Tibial artery (tissue), 4 donors: Measurements from ENCODE around the gene CDPF1.

ENCODE experiments used
- DNase-seq, 2 donors: peaks; one replicate each; pipeline ENCODE4 v3.0.0-alpha.2; 2019
- H3K27ac ChIP-seq, 2 donors: fragments of 200-600 bp; sonication (generic) in 1 of 2; 1 replicate in 1 of 2; 2 replicates in 1 of 2; pipeline ENCODE4 v1.5.1; 2018 to 2019; ENCODE audit warnings: mild to moderate bottlenecking in 1 of 2
- H3K27me3 ChIP-seq, 2 donors: fragments of 200-600 bp; sonication (generic) in 1 of 2; one replicate each; pipeline versions ENCODE4 v1.5.1 to v1.6.0; 2016 to 2019
- H3K36me3 ChIP-seq, 3 donors: fragments of 200-600 bp; sonication (generic) in 2 of 3; one replicate each; pipeline ENCODE4 v1.5.1; 2016 to 2019; ENCODE audit warnings: mild to moderate bottlenecking in 2 of 3
- H3K4me1 ChIP-seq, 4 donors: fragments of 200-600 bp; sonication (generic) in 2 of 4; 1 replicate in 3 of 4; 2 replicates in 1 of 4; pipeline ENCODE4 v1.5.1; 2016 to 2019
- H3K4me3 ChIP-seq, 2 donors: fragments of 200-600 bp; sonication (generic) in 1 of 2; 1 replicate in 1 of 2; 2 replicates in 1 of 2; pipeline ENCODE4 v1.5.1; 2018 to 2019; ENCODE audit warnings: mild to moderate bottlenecking in 2 of 2
- H3K9me3 ChIP-seq, 3 donors: fragments of 200-600 bp; sonication (generic) in 1 of 3; one replicate each; pipeline ENCODE4 v1.5.1; 2016 to 2019
- intact Hi-C: fragments of 100-400 bp; cut with DNase I; formaldehyde crosslinking; loops from one replicate; pipeline ENCODE4 v1.15.0; 2023; ENCODE audit warnings: low total_unique reads
- TF ChIP-seq, protein P1 (sequence below), 2 experiments: fragments of 200-600 bp in 1 of 2; fragments of 450-650 bp in 1 of 2; IDR thresholded peaks; one replicate each; pipeline ENCODE4 v1.5.1; 2017 to 2019; ENCODE audit warnings: antibody characterized with exemption in 2 of 2, mild to moderate bottlenecking in 1 of 2, moderate library complexity in 1 of 2

CDPF1 gene

DNA sequence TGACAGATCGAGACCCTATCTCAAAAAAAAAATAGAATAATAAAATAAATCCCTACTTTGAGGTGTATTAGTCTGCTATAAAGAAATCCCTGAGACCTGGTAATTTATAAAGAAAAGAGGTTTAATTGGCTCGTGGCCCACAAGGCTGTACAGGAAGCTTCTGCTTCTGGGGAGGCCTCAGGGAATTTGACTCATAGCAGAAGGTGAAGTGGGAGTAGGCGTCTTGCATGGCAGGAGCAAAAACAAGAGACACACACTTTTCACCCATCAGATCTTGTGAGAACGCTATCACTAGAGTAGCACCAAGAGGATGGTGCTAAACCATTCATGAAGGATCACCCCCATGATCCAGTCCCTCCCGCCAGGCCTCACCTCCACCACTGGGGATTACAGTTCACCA lies 29.2 kb downstream of the CDPF1 start:
- Histone ChIP-seq H3K4me3 (no peak overlapping the region), H3K4me1 (no peaks in the 10 kb centered on the region), H3K9me3 (no peaks in the 10 kb centered on the region), H3K36me3 (peaks cover 53 to 93% (median 67%) of the 10 kb centered on the region in 3 donors), H3K27me3 (no peaks in the 10 kb centered on the region), H3K27ac (no peak overlapping the region)
- TF ChIP-seq, protein P1, sequence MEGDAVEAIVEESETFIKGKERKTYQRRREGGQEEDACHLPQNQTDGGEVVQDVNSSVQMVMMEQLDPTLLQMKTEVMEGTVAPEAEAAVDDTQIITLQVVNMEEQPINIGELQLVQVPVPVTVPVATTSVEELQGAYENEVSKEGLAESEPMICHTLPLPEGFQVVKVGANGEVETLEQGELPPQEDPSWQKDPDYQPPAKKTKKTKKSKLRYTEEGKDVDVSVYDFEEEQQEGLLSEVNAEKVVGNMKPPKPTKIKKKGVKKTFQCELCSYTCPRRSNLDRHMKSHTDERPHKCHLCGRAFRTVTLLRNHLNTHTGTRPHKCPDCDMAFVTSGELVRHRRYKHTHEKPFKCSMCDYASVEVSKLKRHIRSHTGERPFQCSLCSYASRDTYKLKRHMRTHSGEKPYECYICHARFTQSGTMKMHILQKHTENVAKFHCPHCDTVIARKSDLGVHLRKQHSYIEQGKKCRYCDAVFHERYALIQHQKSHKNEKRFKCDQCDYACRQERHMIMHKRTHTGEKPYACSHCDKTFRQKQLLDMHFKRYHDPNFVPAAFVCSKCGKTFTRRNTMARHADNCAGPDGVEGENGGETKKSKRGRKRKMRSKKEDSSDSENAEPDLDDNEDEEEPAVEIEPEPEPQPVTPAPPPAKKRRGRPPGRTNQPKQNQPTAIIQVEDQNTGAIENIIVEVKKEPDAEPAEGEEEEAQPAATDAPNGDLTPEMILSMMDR (IDR thresholded peaks at IDR 0.05): no peak
- no peak for DNase-seq
- intact Hi-C loops: no loop called here

DNA sequence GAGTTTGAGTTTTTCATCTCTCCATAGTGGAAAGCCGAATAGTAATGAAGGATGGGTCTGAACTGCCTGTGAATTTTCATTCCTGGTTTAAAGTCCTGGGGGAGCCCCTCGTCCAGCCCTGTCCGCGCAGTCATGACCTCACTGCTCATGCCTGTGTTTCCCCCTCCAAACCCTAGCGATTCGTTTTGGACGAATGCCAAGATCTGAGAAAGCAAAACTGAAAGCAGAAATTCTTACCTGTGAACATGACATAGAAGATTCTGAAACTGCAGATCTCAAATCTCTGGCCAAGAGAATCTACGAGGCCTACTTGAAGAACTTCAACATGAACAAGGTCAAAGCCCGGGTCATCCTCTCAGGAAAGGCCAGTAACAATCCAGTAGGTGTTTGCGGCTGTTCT lies 30.5 kb downstream of the CDPF1 start:
- Histone ChIP-seq H3K36me3 (peaks cover 63 to 93% (median 77%) of the 10 kb centered on the region in 3 donors), H3K4me1 (no peaks in the 10 kb centered on the region), H3K27me3 (no peaks in the 10 kb centered on the region), H3K9me3 (no peaks in the 10 kb centered on the region), H3K4me3 (no peak overlapping the region), H3K27ac (no peak overlapping the region)
- TF ChIP-seq, protein P1 (IDR thresholded peaks at IDR 0.05): no peak
- no peak for DNase-seq
- intact Hi-C loops: loop anchor here (10.0 kb wide), 1 partner anchor 55 kb away; no protein-coding TSS in a partner anchor

DNA sequence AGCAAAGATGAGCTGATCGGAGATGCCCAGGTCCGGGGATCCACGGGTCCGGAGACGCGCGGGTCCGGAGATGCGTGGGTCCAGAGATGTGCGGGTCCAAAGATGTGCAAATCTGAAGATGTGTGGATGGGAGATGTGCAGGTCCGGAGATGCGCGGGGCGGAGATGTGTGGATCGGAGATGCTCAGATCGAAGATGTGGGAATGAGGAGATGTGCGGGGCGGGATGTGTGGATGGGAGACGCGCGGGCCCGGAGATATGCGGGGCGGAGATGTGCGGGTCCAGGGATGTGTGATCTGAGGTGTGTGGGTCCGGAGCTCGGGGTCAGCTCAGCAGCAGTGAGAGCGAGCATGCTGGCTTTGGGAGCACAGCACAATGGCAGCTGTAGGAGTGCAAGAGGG lies 35.5 kb downstream of the CDPF1 start:
- no peak for DNase-seq
- Histone ChIP-seq H3K4me3 (no peak overlapping the region), H3K9me3 (peaks cover 0 to 2% (median 0%) of the 10 kb centered on the region in 3 donors), H3K27ac (no peak overlapping the region), H3K27me3 (no peaks in the 10 kb centered on the region), H3K4me1 (no peaks in the 10 kb centered on the region), H3K36me3 (peaks cover 63 to 82% (median 69%) of the 10 kb centered on the region in 3 donors)
- intact Hi-C loops: loop anchor here (10.0 kb wide), 1 partner anchor 60 kb away; no protein-coding TSS in a partner anchor
- TF ChIP-seq, protein P1 (IDR thresholded peaks at IDR 0.05): no peak

DNA sequence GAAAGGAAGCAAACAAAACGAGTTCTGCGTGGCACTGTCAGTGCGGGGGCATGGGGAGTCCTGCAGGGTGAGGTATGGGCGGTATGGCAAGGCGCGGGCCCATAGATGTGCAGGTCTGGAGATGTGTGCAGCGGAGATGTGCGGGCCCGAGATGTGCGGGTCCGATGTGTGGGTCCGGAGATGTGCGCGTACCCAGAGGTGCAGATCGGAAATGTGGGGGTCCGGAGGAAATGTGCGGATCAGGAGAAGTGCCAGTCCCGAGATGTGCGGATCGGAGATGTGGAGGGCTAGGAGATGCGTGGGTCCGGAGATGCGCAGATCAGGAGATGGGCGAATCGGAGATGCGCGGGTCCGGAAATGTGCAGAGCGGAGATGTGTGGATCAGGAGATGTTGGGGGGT lies 35.9 kb downstream of the CDPF1 start:
- intact Hi-C loops: loop anchor here (10.0 kb wide), 1 partner anchor 61 kb away; no protein-coding TSS in a partner anchor
- no peak overlapping the region for H3K4me3 ChIP-seq

DNA sequence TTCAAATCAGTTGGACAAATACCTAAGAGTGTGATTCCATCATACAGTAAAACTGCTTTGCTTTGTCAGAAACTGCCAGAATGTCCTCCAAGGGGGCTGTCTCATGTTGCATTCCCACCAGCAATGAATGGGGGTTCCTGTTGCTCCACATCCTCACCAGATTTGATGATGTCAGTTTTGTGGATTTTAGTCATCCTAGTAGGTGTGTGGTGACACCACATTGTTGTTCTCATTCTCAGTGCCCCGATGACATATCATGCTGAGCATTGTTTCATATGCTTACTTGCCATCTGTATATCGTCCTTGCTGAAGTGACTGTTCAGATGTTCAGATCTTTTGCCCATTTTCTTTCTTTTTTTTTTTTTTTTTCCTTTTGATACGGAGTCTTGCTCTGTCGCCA lies 37.0 kb downstream of the CDPF1 start:
- no peak overlapping the region for H3K27ac ChIP-seq
- no peaks in the 10 kb centered on the region for H3K27me3 ChIP-seq
- H3K4me1 ChIP-seq: no peaks in the 10 kb centered on the region
- intact Hi-C loops: loop anchor here (10.0 kb wide), 1 partner anchor 62 kb away; no protein-coding TSS in a partner anchor
- peaks cover 2 to 18% (median 8%) of the 10 kb centered on the region in 3 donors for H3K9me3 ChIP-seq
- DNase-seq: no peak
- peaks cover 62 to 82% (median 62%) of the 10 kb centered on the region in 3 donors for H3K36me3 ChIP-seq
- H3K4me3 ChIP-seq: no peak overlapping the region
- TF ChIP-seq, protein P1 (IDR thresholded peaks at IDR 0.05): no peak

More for the DNA sequence above, 35.9 kb downstream of the CDPF1 start:
- peak in 1 of 2 donors; percentile 59 for DNase-seq
- Histone ChIP-seq H3K27ac (no peak overlapping the region), H3K9me3 (peaks cover 0 to 7% (median 0%) of the 10 kb centered on the region in 3 donors), H3K4me1 (no peaks in the 10 kb centered on the region), H3K27me3 (no peaks in the 10 kb centered on the region), H3K36me3 (peaks cover 63 to 82% (median 69%) of the 10 kb centered on the region in 3 donors)
- TF ChIP-seq, protein P1 (IDR thresholded peaks at IDR 0.05): no peak
